Measurements from ENCODE around the gene DDX50. TPM values are rescaled to one million over a fixed set of nuclear protein-coding genes. Genes with fewer than 3 reads are reported as not detected.

The DDX50 gene, protein sequence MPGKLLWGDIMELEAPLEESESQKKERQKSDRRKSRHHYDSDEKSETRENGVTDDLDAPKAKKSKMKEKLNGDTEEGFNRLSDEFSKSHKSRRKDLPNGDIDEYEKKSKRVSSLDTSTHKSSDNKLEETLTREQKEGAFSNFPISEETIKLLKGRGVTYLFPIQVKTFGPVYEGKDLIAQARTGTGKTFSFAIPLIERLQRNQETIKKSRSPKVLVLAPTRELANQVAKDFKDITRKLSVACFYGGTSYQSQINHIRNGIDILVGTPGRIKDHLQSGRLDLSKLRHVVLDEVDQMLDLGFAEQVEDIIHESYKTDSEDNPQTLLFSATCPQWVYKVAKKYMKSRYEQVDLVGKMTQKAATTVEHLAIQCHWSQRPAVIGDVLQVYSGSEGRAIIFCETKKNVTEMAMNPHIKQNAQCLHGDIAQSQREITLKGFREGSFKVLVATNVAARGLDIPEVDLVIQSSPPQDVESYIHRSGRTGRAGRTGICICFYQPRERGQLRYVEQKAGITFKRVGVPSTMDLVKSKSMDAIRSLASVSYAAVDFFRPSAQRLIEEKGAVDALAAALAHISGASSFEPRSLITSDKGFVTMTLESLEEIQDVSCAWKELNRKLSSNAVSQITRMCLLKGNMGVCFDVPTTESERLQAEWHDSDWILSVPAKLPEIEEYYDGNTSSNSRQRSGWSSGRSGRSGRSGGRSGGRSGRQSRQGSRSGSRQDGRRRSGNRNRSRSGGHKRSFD
- total RNA-seq = 42.3 and 45.3 TPM in 2 replicates
- long read RNA-seq, transcript DDX50-201 (15 exons, 2,538 nt) = major isoform, 91 of 117 reads
- long read RNA-seq, partial matches to known transcripts = 12 of 117 reads
- long read RNA-seq, other reads (novel, unspliced or antisense) = 14 of 117 reads

DNA sequence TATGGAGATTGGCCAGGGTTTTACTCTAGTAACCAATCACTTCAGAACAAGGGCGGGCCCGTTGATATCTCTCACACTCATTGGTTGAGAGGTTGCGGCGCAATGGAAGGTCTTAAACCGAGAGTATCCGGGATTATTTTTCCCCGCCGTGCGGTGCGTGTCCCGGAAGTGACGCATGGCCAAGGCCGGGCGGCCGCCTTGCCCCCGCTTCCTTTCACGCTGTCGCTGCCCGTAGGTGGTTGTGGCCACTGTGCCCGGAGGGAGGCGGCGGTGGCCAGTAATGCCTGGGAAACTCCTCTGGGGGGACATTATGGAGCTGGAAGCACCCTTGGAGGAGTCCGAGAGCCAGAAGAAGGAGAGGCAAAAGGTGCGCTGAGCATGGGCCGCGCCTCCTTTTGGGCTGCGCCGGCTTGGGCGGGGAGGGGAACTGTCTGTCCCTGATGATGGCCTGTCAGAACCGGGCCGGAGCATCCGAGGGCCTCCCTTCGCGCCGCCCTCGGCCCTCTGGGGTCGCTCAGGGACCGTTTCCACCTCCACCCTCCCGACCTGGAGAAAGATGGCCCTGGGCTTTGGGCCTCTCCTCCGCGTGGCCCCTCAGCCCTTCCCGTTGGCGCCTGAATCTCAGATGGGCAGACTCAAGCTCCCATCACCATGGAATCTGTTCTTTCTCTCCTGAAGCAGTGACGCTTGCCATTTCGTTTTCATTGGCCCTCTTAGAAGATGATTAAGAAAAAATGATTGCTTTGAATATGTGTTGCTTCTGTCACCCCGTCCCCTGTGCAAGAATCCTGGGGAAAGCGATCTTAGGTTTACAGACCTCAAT, at the start of gene DDX50:
TSS of gene DDX50 (plus strand) at position 211 of the 823 bp plus-strand sequence. CDS start at position 281, 70 bp downstream.
- peak; percentile 90 for DNase-seq (ENCODE audit: low spot score, unreplicated experiment)
- H3K27me3 Mint-ChIP-seq = no peaks in the 10 kb centered on the region
- H3K4me3 Mint-ChIP-seq (ENCODE audit: low read depth) = peak within 1 kb of the TSS; percentile 90
- peaks cover 20% of the 10 kb centered on the region for H3K4me1 Mint-ChIP-seq (ENCODE audit: low read depth)
- TF ChIP-seq, protein P1, sequence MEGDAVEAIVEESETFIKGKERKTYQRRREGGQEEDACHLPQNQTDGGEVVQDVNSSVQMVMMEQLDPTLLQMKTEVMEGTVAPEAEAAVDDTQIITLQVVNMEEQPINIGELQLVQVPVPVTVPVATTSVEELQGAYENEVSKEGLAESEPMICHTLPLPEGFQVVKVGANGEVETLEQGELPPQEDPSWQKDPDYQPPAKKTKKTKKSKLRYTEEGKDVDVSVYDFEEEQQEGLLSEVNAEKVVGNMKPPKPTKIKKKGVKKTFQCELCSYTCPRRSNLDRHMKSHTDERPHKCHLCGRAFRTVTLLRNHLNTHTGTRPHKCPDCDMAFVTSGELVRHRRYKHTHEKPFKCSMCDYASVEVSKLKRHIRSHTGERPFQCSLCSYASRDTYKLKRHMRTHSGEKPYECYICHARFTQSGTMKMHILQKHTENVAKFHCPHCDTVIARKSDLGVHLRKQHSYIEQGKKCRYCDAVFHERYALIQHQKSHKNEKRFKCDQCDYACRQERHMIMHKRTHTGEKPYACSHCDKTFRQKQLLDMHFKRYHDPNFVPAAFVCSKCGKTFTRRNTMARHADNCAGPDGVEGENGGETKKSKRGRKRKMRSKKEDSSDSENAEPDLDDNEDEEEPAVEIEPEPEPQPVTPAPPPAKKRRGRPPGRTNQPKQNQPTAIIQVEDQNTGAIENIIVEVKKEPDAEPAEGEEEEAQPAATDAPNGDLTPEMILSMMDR (IDR thresholded peaks at IDR 0.05; ENCODE audit: unreplicated experiment) = peak; percentile 41
- H3K9me3 Mint-ChIP-seq (ENCODE audit: low read depth) = no peaks in the 10 kb centered on the region
- H3K27ac Mint-ChIP-seq = peak within 1 kb of the TSS; percentile 99
- peaks cover 4% of the 10 kb centered on the region for H3K36me3 Mint-ChIP-seq (ENCODE audit: insufficient read depth)

DNA sequence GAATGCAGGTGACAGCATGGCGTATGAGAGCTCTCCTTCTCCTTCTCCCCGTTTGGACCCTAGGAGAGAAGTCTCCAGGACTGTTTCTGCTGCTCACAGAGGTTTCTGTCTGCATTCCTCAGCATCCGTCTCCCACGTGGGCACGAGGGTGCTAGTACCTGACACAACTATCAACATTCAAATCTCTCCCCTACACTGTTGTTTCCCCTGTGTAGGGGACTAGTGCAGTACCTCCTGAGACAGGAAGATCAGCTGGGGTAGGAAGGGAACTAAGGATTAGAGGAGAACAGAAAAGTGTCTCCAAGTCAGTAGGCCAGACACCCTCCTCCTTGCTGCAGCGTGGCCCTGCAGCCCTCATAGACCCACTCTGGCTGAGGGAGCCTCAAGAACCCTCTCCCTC, 44.8 kb upstream of the DDX50 start:
- Mint-ChIP-seq H3K27ac (no peak overlapping the region), H3K4me1 (ENCODE audit: low read depth) (no peaks in the 10 kb centered on the region), H3K9me3 (ENCODE audit: low read depth) (peaks cover 15% of the 10 kb centered on the region), H3K27me3 (no peaks in the 10 kb centered on the region), H3K36me3 (ENCODE audit: insufficient read depth) (peaks cover 13% of the 10 kb centered on the region), H3K4me3 (ENCODE audit: low read depth) (no peak overlapping the region)
- DNase-seq (ENCODE audit: low spot score, unreplicated experiment) = no peak
- TF ChIP-seq, protein P1 (IDR thresholded peaks at IDR 0.05; ENCODE audit: unreplicated experiment) = no peak

DNA sequence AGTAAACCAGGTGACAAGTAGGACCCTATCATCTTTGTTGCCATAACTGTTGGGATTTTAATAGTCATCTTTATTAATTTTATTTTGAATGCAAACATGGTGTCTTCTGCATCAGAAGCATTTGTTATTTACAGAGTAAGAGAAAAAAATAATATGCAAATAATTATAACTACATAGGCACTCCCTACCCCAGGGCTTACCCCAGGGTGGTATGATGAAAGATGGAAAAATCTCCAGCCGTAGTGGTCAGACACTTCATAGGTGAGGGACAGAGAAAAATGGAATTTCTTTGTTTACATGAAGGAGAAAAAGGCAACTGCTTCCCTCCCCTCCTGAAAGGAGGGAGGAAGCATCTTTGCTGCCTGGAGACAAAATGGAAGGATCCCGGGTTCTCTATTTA, 44.1 kb upstream of the DDX50 start:
- peaks cover 21% of the 10 kb centered on the region for H3K9me3 Mint-ChIP-seq (ENCODE audit: low read depth)
- H3K27me3 Mint-ChIP-seq = no peaks in the 10 kb centered on the region
- peaks cover 19% of the 10 kb centered on the region for H3K36me3 Mint-ChIP-seq (ENCODE audit: insufficient read depth)
- no peaks in the 10 kb centered on the region for H3K4me1 Mint-ChIP-seq (ENCODE audit: low read depth)
- no peak for DNase-seq (ENCODE audit: low spot score, unreplicated experiment)
- H3K4me3 Mint-ChIP-seq (ENCODE audit: low read depth) = no peak overlapping the region
- TF ChIP-seq, protein P1 (IDR thresholded peaks at IDR 0.05; ENCODE audit: unreplicated experiment) = no peak
- H3K27ac Mint-ChIP-seq = no peak overlapping the region

DNA sequence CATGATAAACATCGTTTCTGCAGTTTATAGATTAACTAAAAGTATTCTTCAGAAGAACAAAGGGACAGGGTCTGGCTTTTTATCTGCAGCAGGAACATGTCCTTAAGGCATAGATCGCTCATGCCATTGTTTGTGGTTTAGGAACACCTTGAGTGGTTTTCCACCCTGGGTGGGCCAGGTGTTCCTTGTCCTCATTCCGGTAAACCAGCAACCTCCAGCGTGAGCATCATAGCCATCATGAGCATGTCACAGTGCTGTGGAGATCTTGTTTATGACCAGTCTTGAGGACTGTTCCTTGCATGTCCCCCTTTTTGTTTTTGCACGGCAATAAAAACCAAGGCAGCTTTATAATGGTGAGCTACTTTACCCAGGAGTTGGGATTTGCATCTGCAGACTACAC, 39.9 kb upstream of the DDX50 start:
- H3K36me3 Mint-ChIP-seq (ENCODE audit: insufficient read depth) = peaks cover 35% of the 10 kb centered on the region
- H3K27me3 Mint-ChIP-seq = no peaks in the 10 kb centered on the region
- H3K27ac Mint-ChIP-seq = no peak overlapping the region
- no peaks in the 10 kb centered on the region for H3K4me1 Mint-ChIP-seq (ENCODE audit: low read depth)
- peaks cover 39% of the 10 kb centered on the region for H3K9me3 Mint-ChIP-seq (ENCODE audit: low read depth)
- DNase-seq (ENCODE audit: low spot score, unreplicated experiment) = no peak
- no peak overlapping the region for H3K4me3 Mint-ChIP-seq (ENCODE audit: low read depth)
- TF ChIP-seq, protein P1 (IDR thresholded peaks at IDR 0.05; ENCODE audit: unreplicated experiment) = no peak
